Measurements from ENCODE around the gene SUGT1. TPM values are rescaled to one million over a fixed set of nuclear protein-coding genes. Genes with fewer than 3 reads are reported as not detected.
"Not testable (repeated sequence)": the region's sequence is repeated elsewhere in the genome, so short reads cannot be mapped to it uniquely, and the experiment has no call there.

The SUGT1 gene
- total RNA-seq, 6 experiments from 2014 or later, result 15.4 to 29.3 (median 23.9) TPM

DNA sequence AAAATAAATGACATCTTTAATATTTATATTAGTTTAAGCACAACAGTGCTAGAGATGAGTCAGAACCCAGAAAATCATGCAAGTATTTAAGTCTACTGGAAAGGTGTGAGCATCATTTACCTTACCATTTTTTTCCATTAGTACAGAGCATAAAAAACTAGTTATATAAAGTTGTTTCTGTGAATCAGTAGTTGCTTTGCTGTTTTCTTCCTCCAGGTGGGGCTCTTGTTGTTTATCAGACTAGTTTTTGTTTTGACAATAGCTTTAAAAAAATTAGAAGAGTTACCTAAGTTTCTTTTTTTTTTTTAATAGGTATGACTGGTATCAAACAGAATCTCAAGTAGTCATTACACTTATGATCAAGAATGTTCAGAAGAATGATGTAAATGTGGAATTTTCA, 12.7 kb downstream of the SUGT1 start:
- Histone ChIP-seq H3K9me3 (no peaks in the 10 kb centered on the region), H3K27ac (no peak overlapping the region), H3K4me1 (no peaks in the 10 kb centered on the region), H3K27me3 (no peaks in the 10 kb centered on the region), H3K36me3 (peaks cover 0 to 87% (median 31%) of the 10 kb centered on the region in 4 donors), H3K4me3 (no peak overlapping the region)
- ATAC-seq, result peak in 3 of 4 donors; percentile 36 to 39 (median 39)
- TF ChIP-seq POLR2A (IDR thresholded peaks at IDR 0.05) (no peak), CTCF (IDR thresholded peaks at IDR 0.05) (peak in 3 of 4 donors; percentile 34 to 39 (median 38))
- intact Hi-C loops (cut with DNase I), result no loop called here
- DNase-seq, result no peak

DNA sequence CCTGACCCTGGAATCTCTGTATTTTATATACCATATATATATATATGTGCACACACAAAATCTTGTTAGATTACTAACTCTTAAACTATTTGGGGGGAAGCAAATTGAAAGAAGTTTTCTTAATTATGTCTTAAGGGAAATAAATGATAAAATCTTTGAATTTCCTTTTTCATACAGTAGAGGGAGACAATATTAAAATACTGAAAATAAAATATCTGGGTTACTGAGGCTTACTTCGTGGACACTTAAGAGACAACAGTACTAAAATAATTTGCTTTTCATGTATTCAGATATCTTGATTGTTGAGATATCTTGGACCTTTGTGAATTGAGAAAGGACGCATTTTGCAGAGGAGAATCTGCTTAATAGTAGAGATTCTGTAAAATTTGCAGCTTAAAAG, 17.0 kb downstream of the SUGT1 start:
- Histone ChIP-seq H3K4me3 (no peak overlapping the region), H3K27ac (no peak overlapping the region), H3K9me3 (no peaks in the 10 kb centered on the region), H3K4me1 (no peaks in the 10 kb centered on the region), H3K27me3 (no peaks in the 10 kb centered on the region), H3K36me3 (peaks cover 0 to 61% (median 13%) of the 10 kb centered on the region in 4 donors)
- intact Hi-C loops (cut with DNase I), result no loop called here
- TF ChIP-seq CTCF (IDR thresholded peaks at IDR 0.05) (no peak), POLR2A (IDR thresholded peaks at IDR 0.05) (no peak)
- DNase-seq (no peak), ATAC-seq (no peak)
- 84% methylated on average over 2 of the region's 2 CpGs for WGBS (ENCODE audit: insufficient coverage, low coverage, low lambda C conversion rate, missing lambda C conversion rate)

DNA sequence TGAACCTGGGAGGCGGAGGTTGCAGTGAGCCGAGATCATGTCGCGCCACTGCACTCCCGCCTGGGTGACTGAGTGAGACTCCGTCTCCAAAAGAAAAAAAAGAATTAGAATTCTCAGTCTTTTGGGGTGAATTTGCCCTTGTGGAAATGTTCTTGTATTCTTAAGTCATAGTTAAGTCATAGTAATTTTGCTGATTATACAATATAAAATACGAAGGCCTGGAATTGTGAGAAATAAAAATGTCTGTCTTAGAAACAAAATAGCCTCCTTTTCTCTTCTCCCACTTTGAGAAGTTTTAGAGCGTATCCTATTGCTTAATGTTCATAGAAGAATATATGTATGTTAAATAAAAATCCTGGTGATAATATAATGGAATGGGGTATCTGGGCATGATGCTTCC, 18.1 kb downstream of the SUGT1 start:
- ATAC-seq, result no peak
- H3K36me3 ChIP-seq, result peaks cover 0 to 55% (median 12%) of the 10 kb centered on the region in 4 donors
- DNase-seq, result no peak
- H3K9me3 ChIP-seq, result no peaks in the 10 kb centered on the region
- 100% methylated on average over 5 of the region's 8 CpGs for WGBS (ENCODE audit: insufficient coverage, low coverage, low lambda C conversion rate, missing lambda C conversion rate)
- TF ChIP-seq POLR2A (IDR thresholded peaks at IDR 0.05), result no peak
- no peak for TF ChIP-seq CTCF (IDR thresholded peaks at IDR 0.05)
- no peaks in the 10 kb centered on the region for H3K4me1 ChIP-seq
- no peaks in the 10 kb centered on the region for H3K27me3 ChIP-seq
- H3K4me3 ChIP-seq, result no peak overlapping the region
- H3K27ac ChIP-seq, result no peak overlapping the region
- intact Hi-C loops (cut with DNase I), result no loop called here

DNA sequence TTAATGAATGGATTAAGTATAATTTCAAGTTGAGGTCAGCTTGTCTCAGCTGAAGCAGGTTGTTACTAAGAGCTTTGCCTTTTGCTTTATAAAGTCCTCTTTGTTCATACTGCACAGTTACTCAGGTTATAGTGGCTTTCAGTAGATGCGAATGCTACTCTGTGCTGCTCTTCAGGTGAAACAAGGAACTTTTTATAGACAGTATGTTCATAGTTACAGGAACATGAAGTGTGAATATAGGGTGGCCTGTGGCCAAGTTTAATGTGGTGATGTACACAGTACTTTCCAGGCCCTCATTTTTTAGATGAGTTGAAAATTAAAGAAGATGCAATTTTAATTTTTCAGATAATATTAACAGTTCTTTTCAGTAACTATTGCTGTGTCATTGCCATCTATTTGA, 20.8 kb downstream of the SUGT1 start:
- Histone ChIP-seq H3K27ac (no peak overlapping the region), H3K4me1 (no peaks in the 10 kb centered on the region), H3K36me3 (peaks cover 0 to 38% (median 4%) of the 10 kb centered on the region in 4 donors), H3K9me3 (no peaks in the 10 kb centered on the region), H3K27me3 (no peaks in the 10 kb centered on the region), H3K4me3 (no peak overlapping the region)
- ATAC-seq, result no peak
- intact Hi-C loops (cut with DNase I), result no loop called here
- no peak for DNase-seq
- TF ChIP-seq CTCF (IDR thresholded peaks at IDR 0.05) (no peak), POLR2A (IDR thresholded peaks at IDR 0.05) (no peak)
- 87% methylated on average over 1 of the region's 1 CpG for WGBS (ENCODE audit: insufficient coverage, low coverage, low lambda C conversion rate, missing lambda C conversion rate)

- no peaks in the 10 kb centered on the region for H3K9me3 ChIP-seq
- no peaks in the 10 kb centered on the region for H3K4me1 ChIP-seq
- 85% methylated on average over 1 of the region's 1 CpG for WGBS (ENCODE audit: insufficient coverage, low coverage, low lambda C conversion rate, missing lambda C conversion rate)
- H3K36me3 ChIP-seq, result peaks cover 0 to 44% (median 13%) of the 10 kb centered on the region in 4 donors
- no peak overlapping the region for H3K27ac ChIP-seq
- DNase-seq, result no peak
- TF ChIP-seq CTCF (IDR thresholded peaks at IDR 0.05) (no peak), POLR2A (IDR thresholded peaks at IDR 0.05) (no peak)
- no peak for ATAC-seq
- H3K4me3 ChIP-seq, result no peak overlapping the region
- no peaks in the 10 kb centered on the region for H3K27me3 ChIP-seq
- intact Hi-C loops (cut with DNase I), result no loop called here
These were observed 25.2 kb downstream of the SUGT1 start for GRCh38 chr13:52677823-52678222.

GRCh38 chr13:52685806-52686205, 33.2 kb downstream of the SUGT1 start:
- H3K27ac ChIP-seq; H3K9me3 ChIP-seq; H3K27me3 ChIP-seq; ATAC-seq; H3K4me3 ChIP-seq; intact Hi-C loops (cut with DNase I); H3K4me1 ChIP-seq; DNase-seq: not testable (repeated sequence)
- H3K36me3 ChIP-seq, result peaks cover 0 to 64% (median 20%) of the 10 kb centered on the region in 4 donors
- 92% methylated on average over 8 of the region's 9 CpGs for WGBS (ENCODE audit: insufficient coverage, low coverage, low lambda C conversion rate, missing lambda C conversion rate)
